HG03135 (cell line): ENCODE data around the gene CNOT8.
"Not testable (repeated sequence)": the region's sequence is repeated elsewhere in the genome, so short reads cannot be mapped to it uniquely, and the experiment has no call there.

ENCODE experiments used
- ATAC-seq: cut with Tn5 transposase; IDR thresholded peaks from one replicate; pipeline ENCODE4 v1.9.1; 2021; ENCODE audit warnings: mild to moderate bottlenecking, moderate library complexity; ENCODE audit not compliant: unreplicated experiment

CNOT8 gene

DNA sequence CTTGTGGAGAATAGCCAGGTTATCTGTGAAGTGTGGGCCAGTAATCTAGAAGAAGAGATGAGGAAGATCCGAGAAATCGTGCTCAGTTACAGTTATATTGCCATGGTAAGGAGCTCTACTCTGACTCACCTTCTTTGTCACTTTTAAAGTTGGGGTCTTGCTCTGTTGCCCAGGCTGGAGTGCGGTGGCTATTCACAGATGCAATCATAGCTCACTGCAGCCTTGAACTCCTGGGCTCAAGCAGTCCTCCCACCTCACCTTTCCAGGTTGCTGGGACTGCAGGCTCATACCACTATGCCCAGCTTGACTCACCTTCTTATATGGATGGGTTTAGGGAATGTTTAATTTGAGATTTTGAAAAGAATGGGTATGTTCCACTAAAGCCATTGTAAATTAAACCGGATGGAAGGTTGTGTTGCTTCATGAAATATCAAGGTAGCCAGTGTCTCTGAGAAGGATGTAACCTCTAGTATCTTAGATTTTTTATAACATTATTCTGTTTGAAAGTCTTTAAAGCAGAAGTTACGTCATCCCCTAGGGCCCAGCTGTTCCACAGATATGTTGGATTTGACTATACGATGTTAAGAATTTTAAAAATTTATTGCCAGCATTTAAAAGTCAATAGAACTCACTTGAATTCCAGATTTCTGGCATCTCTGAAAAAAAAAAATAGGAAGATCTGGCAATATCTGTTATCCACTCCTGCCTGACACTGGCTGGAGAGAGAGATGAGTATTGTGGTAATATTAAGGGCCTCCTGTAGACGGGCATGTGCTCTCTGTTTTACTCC is 5.1 kb downstream of the CNOT8 start:
- no peak for ATAC-seq

DNA sequence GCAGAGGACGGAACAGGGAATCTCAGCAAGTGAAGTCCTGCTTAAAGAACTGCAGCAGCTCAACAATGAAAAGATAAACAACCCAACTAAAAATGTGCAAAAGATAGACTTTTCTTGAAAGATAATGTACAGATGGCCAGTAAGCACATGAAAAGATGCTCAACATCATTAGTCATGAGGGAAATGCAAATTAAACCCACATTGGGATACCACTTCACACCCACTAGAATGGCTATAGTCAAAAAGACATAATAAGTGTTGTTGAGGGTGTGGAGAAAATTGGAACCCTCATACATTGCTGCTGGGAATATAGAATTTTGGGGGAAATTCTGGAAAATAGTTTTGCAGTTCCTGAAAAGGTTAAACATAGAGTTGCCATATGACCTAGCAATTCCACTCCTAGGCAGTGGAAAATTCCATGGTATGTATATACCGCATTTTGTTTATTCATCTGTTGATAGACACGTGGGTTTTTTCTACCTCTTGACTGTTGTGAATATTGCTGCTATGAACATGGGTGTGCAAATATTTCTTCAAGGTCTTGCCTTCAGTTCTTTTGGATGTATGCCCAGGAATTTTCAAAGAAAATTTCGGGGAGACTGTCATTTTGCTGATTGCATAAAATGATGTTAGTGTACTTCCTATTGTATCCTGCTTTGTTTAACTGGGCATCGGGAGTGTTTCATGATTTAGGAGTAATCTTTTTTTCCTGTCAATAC is 7.2 kb downstream of the CNOT8 start:
- ATAC-seq: no peak

GRCh38 chr5:154866841-154867240 is 8.4 kb downstream of the CNOT8 start:
- no peak for ATAC-seq

DNA sequence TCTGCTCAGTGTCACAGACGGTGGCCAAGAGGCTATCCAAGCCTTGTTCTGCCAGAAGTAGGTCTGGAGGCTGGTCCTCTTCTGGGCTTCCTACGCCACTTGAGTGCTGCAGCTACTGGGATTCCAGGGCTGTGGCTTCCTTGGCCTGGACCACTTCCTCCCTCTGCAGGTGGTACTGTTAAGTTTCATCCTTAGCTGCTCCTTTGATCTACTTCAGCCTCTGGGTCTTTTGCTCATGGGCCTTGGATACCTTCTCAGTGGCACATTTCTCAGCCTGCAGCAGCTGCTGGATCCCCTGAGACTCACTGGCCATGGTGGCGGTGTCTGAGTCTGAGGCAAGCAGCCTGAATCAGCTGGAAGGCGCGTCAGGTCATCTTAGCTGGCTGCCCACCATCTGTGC is 10.3 kb downstream of the CNOT8 start:
- no peak for ATAC-seq

DNA sequence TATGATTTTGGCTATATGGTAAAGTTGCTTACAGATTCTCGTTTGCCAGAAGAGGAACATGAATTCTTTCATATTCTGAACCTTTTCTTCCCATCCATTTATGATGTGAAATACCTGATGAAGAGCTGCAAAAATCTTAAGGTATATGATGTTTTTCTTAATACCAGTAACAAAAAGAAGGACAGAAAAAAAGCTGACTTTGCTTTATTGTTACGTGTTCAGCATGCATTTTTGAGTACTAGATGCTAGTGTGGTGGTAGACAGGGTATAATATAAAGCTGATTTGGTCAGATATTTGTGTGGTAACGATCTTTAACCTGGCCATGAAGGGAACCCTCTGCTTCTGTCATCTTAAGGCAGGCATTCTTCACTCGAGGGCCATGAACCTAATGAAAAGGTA is 13.3 kb downstream of the CNOT8 start:
- no peak for ATAC-seq

- ATAC-seq: no peak
These were observed 15.4 kb downstream of the CNOT8 start for GRCh38 chr5:154873791-154874331.

GRCh38 chr5:154878642-154879335 is 20.4 kb downstream of the CNOT8 start:
- no peak for ATAC-seq

GRCh38 chr5:154881986-154882385 is 23.6 kb downstream of the CNOT8 start:
- no peak for ATAC-seq

DNA sequence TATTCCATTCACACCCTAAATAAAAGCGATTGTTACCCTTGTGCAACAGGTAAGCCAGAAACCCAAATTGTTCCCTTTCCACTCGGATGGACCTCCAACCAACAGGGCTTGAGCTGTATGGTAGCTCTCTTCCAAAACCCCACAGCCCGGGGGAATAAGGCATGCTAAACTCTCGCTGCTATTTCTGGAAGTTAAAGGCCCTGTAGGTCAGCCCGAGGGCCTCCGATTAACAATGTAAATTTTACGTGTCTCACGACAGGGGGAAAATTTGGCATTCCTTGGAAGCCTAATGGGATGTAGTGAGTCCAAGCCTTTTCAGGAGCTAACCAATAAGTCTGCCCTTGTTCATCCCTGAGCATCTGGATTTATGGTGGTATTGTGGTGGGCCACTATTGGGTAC is 26.0 kb downstream of the CNOT8 start:
- ATAC-seq: no peak

- ATAC-seq: no peak
These were observed 27.0 kb downstream of the CNOT8 start for GRCh38 chr5:154885439-154885838.

DNA sequence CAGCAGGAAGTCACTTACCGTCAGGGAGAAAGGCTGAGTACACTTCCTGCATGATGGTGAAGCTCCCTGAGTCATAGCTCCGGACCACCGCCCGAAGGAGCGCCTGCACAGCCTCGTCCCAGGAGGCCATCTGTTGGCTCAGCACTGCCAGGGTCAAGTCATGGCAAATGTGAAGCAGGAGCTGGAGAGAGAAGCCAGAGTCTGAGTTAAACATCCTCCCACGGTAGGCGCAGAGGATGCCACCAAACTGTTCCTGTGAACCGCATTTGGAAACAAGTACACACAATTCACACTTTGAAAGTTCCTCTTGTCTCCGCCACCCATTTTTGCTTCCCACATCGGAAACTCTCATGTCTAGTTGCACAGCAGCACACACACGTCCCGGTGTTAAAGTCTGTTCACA is 33.9 kb downstream of the CNOT8 start:
- ATAC-seq: no peak

DNA sequence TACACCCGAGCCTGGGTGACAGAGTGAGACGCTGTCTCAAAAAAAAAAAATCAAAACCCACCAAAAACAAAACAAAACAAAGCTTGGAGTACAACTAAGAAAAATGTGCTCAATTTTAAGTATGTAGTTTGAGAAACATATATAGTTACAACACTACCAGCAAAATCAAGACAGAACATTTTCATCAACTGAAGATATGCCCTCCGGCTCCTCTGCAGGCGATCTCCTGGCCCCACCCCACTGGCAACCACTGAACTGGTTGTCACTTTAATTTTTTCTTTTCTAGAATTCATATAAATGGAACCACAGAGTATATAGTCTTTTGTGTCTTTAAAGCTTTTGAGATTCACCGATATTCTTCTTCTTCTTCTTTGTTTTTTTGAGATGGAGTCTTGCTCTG is 35.0 kb downstream of the CNOT8 start:
- ATAC-seq: no peak

DNA sequence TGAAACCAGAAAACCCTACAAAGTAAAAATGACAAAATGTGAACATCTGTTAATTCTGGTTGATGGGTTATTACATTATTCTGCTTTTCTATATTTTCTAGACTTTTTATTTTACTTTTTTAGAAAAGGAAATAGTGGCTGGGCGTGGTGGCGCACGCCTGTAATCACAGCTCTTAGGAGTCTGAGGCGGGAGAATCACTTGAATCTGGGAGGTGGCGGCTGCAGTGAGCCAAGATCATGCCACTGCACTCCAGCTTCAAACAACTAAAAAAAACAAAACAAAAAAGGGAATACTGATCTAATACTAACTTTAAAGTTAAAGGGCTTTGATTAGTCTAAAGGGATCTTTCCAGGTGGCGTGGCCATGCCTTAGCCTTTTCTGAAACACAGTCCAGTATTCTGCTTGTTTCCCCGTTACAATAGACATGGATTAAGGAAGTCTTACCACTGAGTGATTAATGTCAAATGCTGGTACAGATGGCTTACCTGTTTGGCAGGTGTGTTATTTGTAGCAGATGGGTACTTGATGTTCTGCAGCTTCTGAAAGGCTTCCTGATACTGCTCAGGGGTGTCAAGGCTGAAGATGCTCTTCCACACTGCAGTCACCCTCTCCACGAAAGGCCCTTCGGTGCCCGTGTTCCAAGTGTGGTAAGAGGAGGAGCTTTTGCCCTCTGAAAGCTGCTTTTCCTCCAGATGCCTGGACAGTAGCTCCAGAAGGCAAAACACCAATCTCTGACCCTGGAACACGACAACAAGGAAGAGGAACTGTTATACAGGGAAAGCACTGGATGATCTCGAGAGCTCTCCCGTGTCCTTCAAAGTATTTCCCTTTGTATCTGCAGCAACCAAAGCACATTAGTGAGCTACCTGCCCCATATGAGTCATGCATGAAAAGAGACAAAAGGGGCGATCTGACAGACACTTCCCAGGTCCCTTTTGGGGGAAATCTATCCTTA is 37.5 kb downstream of the CNOT8 start:
- no peak for ATAC-seq

DNA sequence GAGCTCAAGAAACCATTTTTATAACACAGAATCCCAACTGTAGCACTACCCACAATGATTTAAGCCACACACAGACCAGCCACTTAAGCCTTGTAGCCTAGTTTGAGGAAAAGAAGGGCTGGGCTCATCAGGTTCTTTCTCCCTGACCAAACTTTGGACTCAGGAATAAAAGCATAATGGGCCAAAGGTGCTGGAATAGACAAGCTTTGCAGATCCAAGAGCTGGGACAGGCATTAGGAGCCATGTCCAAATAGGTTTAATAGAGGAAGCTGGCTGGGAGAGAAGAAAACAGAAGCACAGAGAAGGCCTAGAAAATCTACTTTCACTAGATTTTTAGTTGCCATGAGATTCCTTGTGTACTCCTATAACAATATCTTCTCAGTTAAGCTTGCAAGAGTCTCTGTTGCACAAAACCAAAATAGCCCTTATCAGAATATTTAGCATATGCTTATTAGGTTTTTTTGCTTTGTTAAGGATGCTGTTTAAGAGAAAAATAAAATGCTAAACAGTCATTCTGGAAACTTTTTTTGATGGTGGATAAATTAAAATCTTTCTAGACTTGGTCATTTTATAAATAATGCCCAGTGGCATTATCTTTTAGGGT is 38.2 kb downstream of the CNOT8 start:
- ATAC-seq: no peak

DNA sequence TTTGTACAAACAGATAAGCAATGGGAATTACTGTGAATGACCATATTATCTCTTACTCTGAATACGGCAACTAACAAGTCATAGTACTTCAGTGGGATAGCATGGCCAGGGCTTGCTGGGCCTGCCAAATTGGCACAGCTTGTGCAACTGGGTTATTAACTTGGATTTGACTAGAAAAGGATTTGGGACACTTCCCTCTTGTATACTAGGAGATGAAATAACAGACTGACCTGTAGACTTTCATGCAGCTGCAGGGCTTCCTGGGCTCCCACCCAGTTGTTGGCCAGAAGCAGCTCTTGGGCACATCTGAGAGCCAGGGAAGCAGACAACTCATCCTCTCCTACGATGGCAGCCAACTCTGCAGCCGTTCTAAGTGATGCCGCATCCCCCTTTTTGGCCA is 39.8 kb downstream of the CNOT8 start:
- no peak for ATAC-seq

- no peak for ATAC-seq
These were observed 40.9 kb downstream of the CNOT8 start for GRCh38 chr5:154899151-154899816.

DNA sequence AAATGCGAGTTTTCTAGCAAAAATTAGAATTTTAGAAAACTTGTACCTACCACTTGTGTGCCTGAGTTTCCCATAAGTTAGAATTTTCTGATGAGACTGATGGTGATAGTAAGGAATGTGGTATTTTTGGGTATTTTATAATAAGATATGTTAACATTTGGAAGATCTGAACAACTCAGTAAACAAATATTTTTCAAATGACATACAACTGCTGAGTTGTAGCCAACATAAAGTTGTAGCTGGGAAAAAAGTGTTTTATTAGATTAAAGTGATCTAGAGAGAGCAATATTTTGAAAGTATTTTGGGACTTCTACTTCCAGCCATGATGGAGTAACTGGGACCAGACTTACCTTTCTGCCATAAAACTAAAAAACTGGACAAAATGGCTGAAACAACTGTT is 41.6 kb downstream of the CNOT8 start:
- no peak for ATAC-seq

- ATAC-seq: no peak
These were observed 42.8 kb downstream of the CNOT8 start for GRCh38 chr5:154901276-154901675.

DNA sequence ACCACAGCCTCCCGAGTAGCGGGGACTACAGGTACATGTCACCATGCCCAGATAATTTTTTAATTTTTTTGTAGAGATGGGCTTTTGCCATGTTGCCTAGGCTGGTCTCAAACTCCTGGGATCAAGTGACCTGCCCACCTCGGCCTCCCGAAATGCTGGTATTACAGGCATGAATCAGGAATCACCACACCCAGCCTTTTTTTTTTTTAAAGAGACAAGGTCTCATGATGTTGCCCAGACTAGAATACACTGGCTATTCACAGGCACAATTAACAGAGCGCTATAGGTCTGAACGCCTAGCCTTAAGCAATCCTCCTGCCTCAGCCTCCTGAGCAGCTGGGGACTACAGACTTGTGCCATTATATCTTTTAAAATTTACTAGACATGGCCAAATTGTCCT is 43.5 kb downstream of the CNOT8 start:
- ATAC-seq: no peak

GRCh38 chr5:154905601-154906000 is 47.2 kb downstream of the CNOT8 start:
- ATAC-seq: not testable (repeated sequence)
